GM23338 (cell line): ENCODE results near the gene NCKAP5. TPM values are rescaled to one million over a fixed set of nuclear protein-coding genes. Genes with fewer than 3 reads are reported as not detected.

Experiments
- ATAC-seq: fragments of 200-7000 bp; cut with Tn5 transposase; 3 replicates; pipeline ENCODE4 v1.9.1; 2020
- DNase-seq: peaks from one replicate; pipeline ENCODE4 v3.0.0-alpha.2; 2015; ENCODE audit warnings: low spot score
- H2AFZ ChIP-seq: fragments of 200-600 bp; sonication (generic); 2 replicates; pipeline ENCODE4 v1.8.0; 2016; ENCODE audit warnings: antibody characterized with exemption, mild to moderate bottlenecking, moderate library complexity
- H3F3A ChIP-seq: fragments of 200-600 bp; sonication (generic); replicated peaks from 2 replicates; pipeline ENCODE4 v1.8.0; 2017; ENCODE audit warnings: antibody characterized with exemption, mixed run types, low read depth
- H3K27ac ChIP-seq: fragments of 200-600 bp; sonication (generic); 2 replicates; pipeline ENCODE4 v1.6.1; 2016; ENCODE audit warnings: low read depth
- H3K27me3 ChIP-seq: fragments of 200-600 bp; sonication (generic); 2 replicates; pipeline ENCODE4 v1.8.0; 2016; ENCODE audit warnings: mild to moderate bottlenecking, mixed run types, moderate library complexity; ENCODE audit not compliant: insufficient read depth
- H3K36me3 ChIP-seq: fragments of 200-600 bp; sonication (generic); 2 replicates; pipeline ENCODE4 v1.8.0; 2016; ENCODE audit warnings: mild to moderate bottlenecking; ENCODE audit not compliant: insufficient read depth
- H3K4me1 ChIP-seq: fragments of 200-600 bp; sonication (generic); 2 replicates; pipeline ENCODE4 v1.8.0; 2016; ENCODE audit warnings: mild to moderate bottlenecking, moderate library complexity; ENCODE audit not compliant: insufficient read depth
- H3K4me2 ChIP-seq: fragments of 200-600 bp; sonication (generic); 2 replicates; pipeline ENCODE4 v1.7.1; 2017; ENCODE audit warnings: mixed run types
- H3K4me3 ChIP-seq: fragments of 200-600 bp; sonication (generic); 2 replicates; pipeline ENCODE4 v1.6.1; 2016; ENCODE audit warnings: mixed run types
- H3K79me2 ChIP-seq: fragments of 200-600 bp; sonication (generic); replicated peaks from 2 replicates; pipeline ENCODE4 v1.8.0; 2017; ENCODE audit warnings: mild to moderate bottlenecking; ENCODE audit not compliant: insufficient read depth
- H3K9me2 ChIP-seq: fragments of 200-600 bp; sonication (generic); 2 replicates; pipeline ENCODE4 v1.8.0; 2017; ENCODE audit not compliant: insufficient read depth
- H4K20me1 ChIP-seq: fragments of 200-600 bp; sonication (generic); replicated peaks from 2 replicates; pipeline ENCODE4 v1.8.0; 2017; ENCODE audit warnings: mild to moderate bottlenecking; ENCODE audit not compliant: insufficient read depth
- H3K27ac Mint-ChIP-seq: 2 replicates; pipeline ENCODE4 v1.8.0; 2020; ENCODE audit warnings: inconsistent platforms, mild to moderate bottlenecking, moderate library complexity, mixed read lengths
- H3K27me3 Mint-ChIP-seq: 3 replicates; pipeline ENCODE4 v1.8.0; 2022; ENCODE audit warnings: low read depth, mild to moderate bottlenecking, moderate library complexity, mixed read lengths, inconsistent platforms; ENCODE audit not compliant: insufficient read depth, poor library complexity
- H3K36me3 Mint-ChIP-seq: 3 replicates; pipeline ENCODE4 v1.8.0; 2021; ENCODE audit warnings: low read depth, mild to moderate bottlenecking, inconsistent platforms, moderate library complexity, mixed read lengths
- H3K4me1 Mint-ChIP-seq: 3 replicates; pipeline ENCODE4 v1.8.0; 2020; ENCODE audit warnings: mild to moderate bottlenecking, inconsistent platforms, mixed read lengths
- H3K4me3 Mint-ChIP-seq: 3 replicates; pipeline ENCODE4 v1.8.0; 2021; ENCODE audit warnings: moderate library complexity, mild to moderate bottlenecking, inconsistent platforms, mixed read lengths
- H3K9me3 Mint-ChIP-seq: 3 replicates; pipeline ENCODE4 v1.8.0; 2020; ENCODE audit warnings: moderate library complexity, mild to moderate bottlenecking, inconsistent platforms, mixed read lengths
- CREB1 ChIP-seq: fragments of 250-450 bp; sonication (Bioruptor Pico); IDR thresholded peaks from 2 replicates; pipeline ENCODE4 v1.5.0; 2020; ENCODE audit warnings: low read depth, mild to moderate bottlenecking, moderate library complexity
- ZNF331 ChIP-seq: fragments of 250-450 bp; sonication (Bioruptor Pico); IDR thresholded peaks from 2 replicates; pipeline ENCODE4 v1.5.0; 2020; ENCODE audit warnings: low read depth, mild to moderate bottlenecking, moderate library complexity
- polyA plus RNA-seq: library from polyadenylated mRNA; unstranded; fragments of >200 nt; fragmentation: Nextera tagmentation; extraction: Ambion mirVana; gene quantifications from 2 replicates; pipeline ENCODE4 v1.2.1, GENCODE V29; 2016
- total RNA-seq: library from RNA; depleted of rRNA; stranded (reverse); fragments of >200 nt; shearing (Covaris generic); gene quantifications from 2 replicates; pipeline ENCODE4 v1.2.3, GENCODE V29; 2014
- TF ChIP-seq, protein P1 (sequence below): IDR thresholded peaks from one replicate; pipeline ENCODE4 v1.6.1; 2018; ENCODE audit warnings: antibody characterized with exemption; ENCODE audit not compliant: unreplicated experiment
- TF ChIP-seq, protein P2 (sequence below): fragments of 250-450 bp; sonication (Bioruptor Pico); IDR thresholded peaks from 2 replicates; pipeline ENCODE4 v1.5.0; 2020; ENCODE audit warnings: mild to moderate bottlenecking, moderate library complexity

Gene NCKAP5
- total and polyA plus RNA-seq, 2 experiments from 2014 or later: 0.34 to 0.73 TPM

DNA sequence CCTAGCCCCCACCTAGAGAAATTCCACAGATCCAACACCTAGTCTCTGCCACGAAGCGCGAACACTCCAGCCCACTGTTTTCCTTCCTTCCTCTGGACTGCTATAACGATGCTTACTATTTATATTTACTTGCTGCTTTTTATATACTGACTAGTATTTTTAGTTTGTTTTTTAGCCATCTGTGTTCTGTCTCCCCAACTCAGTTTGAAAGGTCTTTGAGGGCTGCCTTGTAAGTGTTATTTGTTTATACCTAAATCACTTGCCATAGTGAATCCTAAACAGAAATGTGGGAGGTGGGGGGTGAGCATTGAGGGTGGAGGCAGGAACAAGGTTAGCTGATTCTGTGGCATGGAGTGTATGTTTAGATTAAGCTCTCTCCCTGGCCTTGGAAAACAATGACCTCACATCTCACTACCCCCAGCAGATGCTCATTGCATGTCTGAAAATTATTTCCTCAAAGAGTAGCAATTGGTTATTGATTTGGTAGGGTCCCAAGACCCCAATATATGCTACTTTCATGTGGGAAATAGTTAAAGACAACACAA lies 1.1 kb upstream of the NCKAP5 start (continued):
- TF ChIP-seq, protein P1, sequence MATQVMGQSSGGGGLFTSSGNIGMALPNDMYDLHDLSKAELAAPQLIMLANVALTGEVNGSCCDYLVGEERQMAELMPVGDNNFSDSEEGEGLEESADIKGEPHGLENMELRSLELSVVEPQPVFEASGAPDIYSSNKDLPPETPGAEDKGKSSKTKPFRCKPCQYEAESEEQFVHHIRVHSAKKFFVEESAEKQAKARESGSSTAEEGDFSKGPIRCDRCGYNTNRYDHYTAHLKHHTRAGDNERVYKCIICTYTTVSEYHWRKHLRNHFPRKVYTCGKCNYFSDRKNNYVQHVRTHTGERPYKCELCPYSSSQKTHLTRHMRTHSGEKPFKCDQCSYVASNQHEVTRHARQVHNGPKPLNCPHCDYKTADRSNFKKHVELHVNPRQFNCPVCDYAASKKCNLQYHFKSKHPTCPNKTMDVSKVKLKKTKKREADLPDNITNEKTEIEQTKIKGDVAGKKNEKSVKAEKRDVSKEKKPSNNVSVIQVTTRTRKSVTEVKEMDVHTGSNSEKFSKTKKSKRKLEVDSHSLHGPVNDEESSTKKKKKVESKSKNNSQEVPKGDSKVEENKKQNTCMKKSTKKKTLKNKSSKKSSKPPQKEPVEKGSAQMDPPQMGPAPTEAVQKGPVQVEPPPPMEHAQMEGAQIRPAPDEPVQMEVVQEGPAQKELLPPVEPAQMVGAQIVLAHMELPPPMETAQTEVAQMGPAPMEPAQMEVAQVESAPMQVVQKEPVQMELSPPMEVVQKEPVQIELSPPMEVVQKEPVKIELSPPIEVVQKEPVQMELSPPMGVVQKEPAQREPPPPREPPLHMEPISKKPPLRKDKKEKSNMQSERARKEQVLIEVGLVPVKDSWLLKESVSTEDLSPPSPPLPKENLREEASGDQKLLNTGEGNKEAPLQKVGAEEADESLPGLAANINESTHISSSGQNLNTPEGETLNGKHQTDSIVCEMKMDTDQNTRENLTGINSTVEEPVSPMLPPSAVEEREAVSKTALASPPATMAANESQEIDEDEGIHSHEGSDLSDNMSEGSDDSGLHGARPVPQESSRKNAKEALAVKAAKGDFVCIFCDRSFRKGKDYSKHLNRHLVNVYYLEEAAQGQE: no peak
- TF ChIP-seq ZNF331 (CRISPR knock-in tag): no peak

DNA sequence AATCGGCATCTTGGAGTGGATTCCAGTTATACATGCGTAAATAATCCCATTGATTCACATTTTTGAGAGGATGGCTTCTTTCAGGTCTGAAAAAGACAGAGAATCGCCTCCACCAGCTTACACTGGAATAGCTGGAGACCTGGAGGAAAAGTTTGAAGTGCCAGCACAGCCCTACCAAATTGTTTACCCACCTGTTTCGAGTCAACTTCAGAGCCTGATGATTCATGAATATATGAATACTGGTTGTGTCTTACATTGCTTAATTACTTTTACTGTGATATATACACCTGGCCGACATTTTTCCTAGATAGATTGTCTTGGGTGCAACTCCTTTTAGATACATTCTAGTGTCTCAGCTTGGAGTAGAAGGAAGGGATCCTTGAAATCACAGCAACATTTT lies 335 bp upstream of the NCKAP5 start:
- Mint-ChIP-seq H3K36me3 (no peaks in the 10 kb centered on the region), H3K27ac (no peak overlapping the region), H3K4me1 (peaks cover 62% of the 10 kb centered on the region), H3K27me3 (peaks cover 5% of the 10 kb centered on the region), H3K9me3 (no peaks in the 10 kb centered on the region), H3K4me3 (0 out of 3 replicates have a peak overlapping the region, but pooled peaks have one; percentile 26)
- Histone ChIP-seq H3K27me3 (no peaks in the 10 kb centered on the region), H3K4me3 (no peak overlapping the region), H3K9me2 (peaks cover 9% of the 10 kb centered on the region), H2AFZ (peak overlapping the region; percentile 34; the same call in 1 of the 2 replicates), H3K79me2 (no peaks in the 10 kb centered on the region), H3K27ac (no peak overlapping the region), H3K4me1 (peaks cover 56% of the 10 kb centered on the region), H3F3A (no peaks in the 10 kb centered on the region), H4K20me1 (no peaks in the 10 kb centered on the region), H3K4me2 (peak overlapping the region; percentile 53), H3K36me3 (no peaks in the 10 kb centered on the region)
- no peak for ATAC-seq
- TF ChIP-seq, protein P2, sequence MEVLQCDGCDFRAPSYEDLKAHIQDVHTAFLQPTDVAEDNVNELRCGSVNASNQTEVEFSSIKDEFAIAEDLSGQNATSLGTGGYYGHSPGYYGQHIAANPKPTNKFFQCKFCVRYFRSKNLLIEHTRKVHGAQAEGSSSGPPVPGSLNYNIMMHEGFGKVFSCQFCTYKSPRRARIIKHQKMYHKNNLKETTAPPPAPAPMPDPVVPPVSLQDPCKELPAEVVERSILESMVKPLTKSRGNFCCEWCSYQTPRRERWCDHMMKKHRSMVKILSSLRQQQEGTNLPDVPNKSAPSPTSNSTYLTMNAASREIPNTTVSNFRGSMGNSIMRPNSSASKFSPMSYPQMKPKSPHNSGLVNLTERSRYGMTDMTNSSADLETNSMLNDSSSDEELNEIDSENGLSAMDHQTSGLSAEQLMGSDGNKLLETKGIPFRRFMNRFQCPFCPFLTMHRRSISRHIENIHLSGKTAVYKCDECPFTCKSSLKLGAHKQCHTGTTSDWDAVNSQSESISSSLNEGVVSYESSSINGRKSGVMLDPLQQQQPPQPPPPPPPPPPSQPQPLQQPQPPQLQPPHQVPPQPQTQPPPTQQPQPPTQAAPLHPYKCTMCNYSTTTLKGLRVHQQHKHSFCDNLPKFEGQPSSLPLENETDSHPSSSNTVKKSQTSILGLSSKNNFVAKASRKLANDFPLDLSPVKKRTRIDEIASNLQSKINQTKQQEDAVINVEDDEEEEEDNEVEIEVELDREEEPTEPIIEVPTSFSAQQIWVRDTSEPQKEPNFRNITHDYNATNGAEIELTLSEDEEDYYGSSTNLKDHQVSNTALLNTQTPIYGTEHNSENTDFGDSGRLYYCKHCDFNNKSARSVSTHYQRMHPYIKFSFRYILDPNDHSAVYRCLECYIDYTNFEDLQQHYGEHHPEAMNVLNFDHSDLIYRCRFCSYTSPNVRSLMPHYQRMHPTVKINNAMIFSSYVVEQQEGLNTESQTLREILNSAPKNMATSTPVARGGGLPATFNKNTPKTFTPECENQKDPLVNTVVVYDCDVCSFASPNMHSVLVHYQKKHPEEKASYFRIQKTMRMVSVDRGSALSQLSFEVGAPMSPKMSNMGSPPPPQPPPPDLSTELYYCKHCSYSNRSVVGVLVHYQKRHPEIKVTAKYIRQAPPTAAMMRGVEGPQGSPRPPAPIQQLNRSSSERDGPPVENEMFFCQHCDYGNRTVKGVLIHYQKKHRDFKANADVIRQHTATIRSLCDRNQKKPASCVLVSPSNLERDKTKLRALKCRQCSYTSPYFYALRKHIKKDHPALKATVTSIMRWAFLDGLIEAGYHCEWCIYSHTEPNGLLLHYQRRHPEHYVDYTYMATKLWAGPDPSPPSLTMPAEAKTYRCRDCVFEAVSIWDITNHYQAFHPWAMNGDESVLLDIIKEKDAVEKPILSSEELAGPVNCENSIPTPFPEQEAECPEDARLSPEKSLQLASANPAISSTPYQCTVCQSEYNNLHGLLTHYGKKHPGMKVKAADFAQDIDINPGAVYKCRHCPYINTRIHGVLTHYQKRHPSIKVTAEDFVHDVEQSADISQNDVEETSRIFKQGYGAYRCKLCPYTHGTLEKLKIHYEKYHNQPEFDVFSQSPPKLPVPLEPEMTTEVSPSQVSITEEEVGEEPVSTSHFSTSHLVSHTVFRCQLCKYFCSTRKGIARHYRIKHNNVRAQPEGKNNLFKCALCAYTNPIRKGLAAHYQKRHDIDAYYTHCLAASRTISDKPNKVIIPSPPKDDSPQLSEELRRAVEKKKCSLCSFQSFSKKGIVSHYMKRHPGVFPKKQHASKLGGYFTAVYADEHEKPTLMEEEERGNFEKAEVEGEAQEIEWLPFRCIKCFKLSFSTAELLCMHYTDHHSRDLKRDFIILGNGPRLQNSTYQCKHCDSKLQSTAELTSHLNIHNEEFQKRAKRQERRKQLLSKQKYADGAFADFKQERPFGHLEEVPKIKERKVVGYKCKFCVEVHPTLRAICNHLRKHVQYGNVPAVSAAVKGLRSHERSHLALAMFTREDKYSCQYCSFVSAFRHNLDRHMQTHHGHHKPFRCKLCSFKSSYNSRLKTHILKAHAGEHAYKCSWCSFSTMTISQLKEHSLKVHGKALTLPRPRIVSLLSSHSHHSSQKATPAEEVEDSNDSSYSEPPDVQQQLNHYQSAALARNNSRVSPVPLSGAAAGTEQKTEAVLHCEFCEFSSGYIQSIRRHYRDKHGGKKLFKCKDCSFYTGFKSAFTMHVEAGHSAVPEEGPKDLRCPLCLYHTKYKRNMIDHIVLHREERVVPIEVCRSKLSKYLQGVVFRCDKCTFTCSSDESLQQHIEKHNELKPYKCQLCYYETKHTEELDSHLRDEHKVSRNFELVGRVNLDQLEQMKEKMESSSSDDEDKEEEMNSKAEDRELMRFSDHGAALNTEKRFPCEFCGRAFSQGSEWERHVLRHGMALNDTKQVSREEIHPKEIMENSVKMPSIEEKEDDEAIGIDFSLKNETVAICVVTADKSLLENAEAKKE (CRISPR knock-in tag): no peak
- TF ChIP-seq ZNF331 (CRISPR knock-in tag) (no peak), CREB1 (CRISPR knock-in tag) (no peak)
- TF ChIP-seq, protein P1: no peak
- DNase-seq: peak; percentile 3
